ENCODE data around the gene STN1. TPM values are rescaled to one million over a fixed set of nuclear protein-coding genes. Genes with fewer than 3 reads are reported as not detected.

STN1 gene
- total RNA-seq, 4 donors from 2014 or later, result 9.5 to 37.1 (median 18.5) TPM

DNA sequence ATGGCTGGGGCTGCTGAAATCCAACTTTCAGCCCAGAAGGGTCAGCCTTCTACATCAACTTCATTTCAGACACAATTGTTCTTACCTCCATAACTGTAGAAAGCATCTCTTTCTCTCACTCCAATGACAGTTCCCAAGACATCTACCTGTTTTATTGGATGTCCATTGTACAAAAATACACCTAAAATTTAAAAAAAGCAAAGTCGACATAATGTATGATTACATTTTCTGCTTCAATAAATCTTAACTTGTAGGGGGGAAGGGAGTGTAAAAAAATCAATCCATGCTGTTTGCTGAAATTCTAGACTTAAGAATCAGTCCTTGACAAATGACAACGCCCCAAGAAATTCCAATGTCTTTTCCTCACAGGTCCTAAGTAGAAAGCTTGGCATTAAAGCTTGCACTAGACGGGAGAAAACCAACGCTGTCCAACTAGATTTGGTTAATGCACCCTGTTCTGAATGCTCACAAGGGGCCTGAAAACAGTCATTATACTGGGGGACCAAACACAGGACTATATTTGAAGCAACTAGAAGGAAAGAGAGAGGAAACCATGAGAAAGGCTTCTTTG, 7.5 kb downstream of the STN1 start:
- no peak for DNase-seq
- H3K4me3 ChIP-seq, result no peak overlapping the region
- peaks cover 5 to 22% (median 9%) of the 10 kb centered on the region in 4 donors for H3K4me1 ChIP-seq
- TF ChIP-seq POLR2A (IDR thresholded peaks at IDR 0.05), result no peak
- TF ChIP-seq, protein P1, sequence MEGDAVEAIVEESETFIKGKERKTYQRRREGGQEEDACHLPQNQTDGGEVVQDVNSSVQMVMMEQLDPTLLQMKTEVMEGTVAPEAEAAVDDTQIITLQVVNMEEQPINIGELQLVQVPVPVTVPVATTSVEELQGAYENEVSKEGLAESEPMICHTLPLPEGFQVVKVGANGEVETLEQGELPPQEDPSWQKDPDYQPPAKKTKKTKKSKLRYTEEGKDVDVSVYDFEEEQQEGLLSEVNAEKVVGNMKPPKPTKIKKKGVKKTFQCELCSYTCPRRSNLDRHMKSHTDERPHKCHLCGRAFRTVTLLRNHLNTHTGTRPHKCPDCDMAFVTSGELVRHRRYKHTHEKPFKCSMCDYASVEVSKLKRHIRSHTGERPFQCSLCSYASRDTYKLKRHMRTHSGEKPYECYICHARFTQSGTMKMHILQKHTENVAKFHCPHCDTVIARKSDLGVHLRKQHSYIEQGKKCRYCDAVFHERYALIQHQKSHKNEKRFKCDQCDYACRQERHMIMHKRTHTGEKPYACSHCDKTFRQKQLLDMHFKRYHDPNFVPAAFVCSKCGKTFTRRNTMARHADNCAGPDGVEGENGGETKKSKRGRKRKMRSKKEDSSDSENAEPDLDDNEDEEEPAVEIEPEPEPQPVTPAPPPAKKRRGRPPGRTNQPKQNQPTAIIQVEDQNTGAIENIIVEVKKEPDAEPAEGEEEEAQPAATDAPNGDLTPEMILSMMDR (IDR thresholded peaks at IDR 0.05), result no peak
- peak overlapping the region; percentile 53 to 72 (median 61) for H3K27ac ChIP-seq
- no peaks in the 10 kb centered on the region for H3K9me3 ChIP-seq
- no peaks in the 10 kb centered on the region for H3K36me3 ChIP-seq
- no peaks in the 10 kb centered on the region for H3K27me3 ChIP-seq

DNA sequence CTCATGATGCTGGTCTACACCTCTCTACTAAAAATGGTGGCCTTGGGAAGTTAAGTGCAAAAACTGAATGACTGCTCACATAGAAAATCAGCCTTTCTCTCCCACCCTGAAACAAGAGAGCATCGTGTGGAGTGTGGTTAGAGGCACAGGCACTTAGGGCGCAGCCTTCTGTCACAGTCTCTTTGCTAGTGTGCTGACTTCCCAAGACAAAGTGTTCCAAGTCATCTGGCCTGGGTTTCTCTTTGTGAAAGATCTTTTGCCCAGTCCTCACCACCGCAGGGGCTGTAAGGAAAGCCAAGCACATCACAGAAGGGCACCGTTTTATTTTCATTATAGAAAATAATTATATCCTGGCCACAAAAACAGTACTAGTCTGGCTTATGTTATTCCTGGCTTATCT, 12.5 kb downstream of the STN1 start:
- DNase-seq, result no peak
- H3K36me3 ChIP-seq, result peaks cover 0 to 9% (median 0%) of the 10 kb centered on the region in 3 donors
- H3K4me1 ChIP-seq, result peaks cover 5 to 22% (median 9%) of the 10 kb centered on the region in 4 donors
- H3K9me3 ChIP-seq, result no peaks in the 10 kb centered on the region
- H3K27ac ChIP-seq, result peak overlapping the region in 1 of 4 donors; percentile 40
- TF ChIP-seq POLR2A (IDR thresholded peaks at IDR 0.05), result no peak
- TF ChIP-seq, protein P1 (IDR thresholded peaks at IDR 0.05), result no peak
- H3K4me3 ChIP-seq, result no peak overlapping the region
- H3K27me3 ChIP-seq, result no peaks in the 10 kb centered on the region

DNA sequence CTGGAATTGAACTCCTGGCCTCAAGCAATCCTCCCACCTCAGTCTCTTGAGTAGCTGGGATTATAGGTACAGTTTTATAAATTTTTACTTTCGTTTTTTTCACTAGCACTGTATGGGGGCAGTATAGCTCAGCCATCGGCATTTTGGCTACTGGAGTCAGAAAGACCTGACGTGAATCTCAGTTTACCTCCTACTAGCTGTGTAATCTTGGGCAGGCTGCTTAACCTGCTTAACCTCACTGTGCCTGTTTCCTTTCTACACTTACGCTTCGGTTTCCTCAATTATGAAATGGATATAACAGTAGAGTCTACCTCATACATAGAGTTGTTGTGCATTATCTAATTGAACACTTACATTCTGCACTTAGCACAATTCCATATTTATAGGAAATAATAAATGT, 16.7 kb downstream of the STN1 start:
- Histone ChIP-seq H3K9me3 (no peaks in the 10 kb centered on the region), H3K36me3 (peaks cover 0 to 47% (median 0%) of the 10 kb centered on the region in 3 donors), H3K27me3 (no peaks in the 10 kb centered on the region), H3K4me3 (no peak overlapping the region), H3K4me1 (no peaks in the 10 kb centered on the region), H3K27ac (no peak overlapping the region)
- no peak for DNase-seq
- TF ChIP-seq, protein P1 (IDR thresholded peaks at IDR 0.05), result no peak
- no peak for TF ChIP-seq POLR2A (IDR thresholded peaks at IDR 0.05)

DNA sequence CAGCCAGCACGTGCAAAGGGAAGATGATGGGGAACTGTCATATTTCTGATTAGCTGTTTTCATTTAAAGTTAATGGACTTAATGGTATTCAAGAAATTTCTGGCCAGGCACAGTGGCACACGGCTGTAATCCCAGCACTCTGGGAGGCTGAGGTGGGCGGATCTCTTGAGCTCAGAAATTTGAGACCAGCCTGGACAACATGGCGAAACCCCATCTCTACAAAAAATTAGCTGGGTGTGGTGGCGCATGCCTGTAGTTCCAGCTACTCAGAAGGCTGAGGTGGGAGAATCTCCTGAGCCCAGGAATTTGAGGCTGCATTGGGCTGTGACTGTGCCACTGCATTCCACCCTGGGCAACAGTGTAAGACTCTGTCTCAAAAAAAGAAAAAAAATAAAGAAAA, 18.7 kb downstream of the STN1 start:
- TF ChIP-seq POLR2A (IDR thresholded peaks at IDR 0.05), result no peak
- TF ChIP-seq, protein P1 (IDR thresholded peaks at IDR 0.05), result no peak
- Histone ChIP-seq H3K4me3 (no peak overlapping the region), H3K36me3 (peaks cover 0 to 47% (median 0%) of the 10 kb centered on the region in 3 donors)

DNA sequence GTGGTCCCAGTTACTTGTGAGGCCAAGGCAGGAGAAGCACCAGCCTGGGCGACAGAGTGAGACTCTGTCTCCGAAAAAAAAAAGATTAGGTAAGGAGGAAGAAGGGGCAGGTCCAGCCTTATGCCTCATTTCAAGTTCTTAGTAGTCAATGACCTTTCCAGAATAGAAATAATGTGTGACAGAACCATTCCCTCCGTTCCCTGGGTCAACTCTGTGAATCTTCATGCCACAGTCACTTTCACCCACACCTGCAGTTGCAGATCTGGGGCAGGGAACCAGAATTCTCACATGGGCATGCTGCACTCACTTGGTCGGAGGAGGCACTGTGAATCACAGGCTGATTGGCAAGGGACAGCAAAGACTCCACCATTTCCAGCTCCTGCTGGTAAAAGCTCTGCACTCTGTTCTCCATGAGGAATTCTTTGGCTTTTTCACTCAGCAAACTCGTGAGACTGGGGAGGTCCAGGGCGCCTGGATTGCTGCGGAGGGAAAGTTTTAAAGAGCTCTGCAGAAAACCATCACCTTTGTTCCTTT, 20.7 kb downstream of the STN1 start:
- Histone ChIP-seq H3K27me3 (no peaks in the 10 kb centered on the region), H3K36me3 (peaks cover 0 to 50% (median 0%) of the 10 kb centered on the region in 3 donors), H3K27ac (no peak overlapping the region), H3K9me3 (no peaks in the 10 kb centered on the region), H3K4me3 (no peak overlapping the region), H3K4me1 (peaks cover 0 to 30% (median 0%) of the 10 kb centered on the region in 4 donors)
- TF ChIP-seq, protein P1 (IDR thresholded peaks at IDR 0.05), result no peak
- TF ChIP-seq POLR2A (IDR thresholded peaks at IDR 0.05), result no peak
- DNase-seq, result no peak

More for the DNA sequence above, 18.7 kb downstream of the STN1 start:
- Histone ChIP-seq H3K27ac (no peak overlapping the region), H3K27me3 (no peaks in the 10 kb centered on the region), H3K9me3 (no peaks in the 10 kb centered on the region), H3K4me1 (peaks cover 0 to 16% (median 0%) of the 10 kb centered on the region in 4 donors)
- no peak for DNase-seq

Data from Peyer's patch (tissue), 4 donors.